ENCODE measurements around the gene PTGFRN.

PTGFRN gene

GRCh38 chr1:116912846-116913245 is 3.1 kb downstream of the PTGFRN start:
- no peak for TF ChIP-seq GLIS3 (CRISPR knock-in tag; IDR thresholded peaks at IDR 0.05)
- no peak for TF ChIP-seq ESRRG (CRISPR knock-in tag; IDR thresholded peaks at IDR 0.05)
- no peak for TF ChIP-seq BACH2 (CRISPR knock-in tag; IDR thresholded peaks at IDR 0.05; ENCODE audit: borderline replicate concordance)
- TF ChIP-seq ZNF565 (CRISPR knock-in tag; conservative IDR thresholded peaks at IDR 0.05; ENCODE audit: low read depth): no peak
- TF ChIP-seq ZNF70 (CRISPR knock-in tag; IDR thresholded peaks at IDR 0.05): no peak
- no peak for TF ChIP-seq CSDC2 (CRISPR knock-in tag; IDR thresholded peaks at IDR 0.05)
- TF ChIP-seq SNAI2 (CRISPR knock-in tag; IDR thresholded peaks at IDR 0.05): no peak
- TF ChIP-seq TOX (CRISPR knock-in tag; IDR thresholded peaks at IDR 0.05; ENCODE audit: borderline replicate concordance): no peak
- TF ChIP-seq ZC3H10 (CRISPR knock-in tag; IDR thresholded peaks at IDR 0.05): no peak
- TF ChIP-seq, protein P1, sequence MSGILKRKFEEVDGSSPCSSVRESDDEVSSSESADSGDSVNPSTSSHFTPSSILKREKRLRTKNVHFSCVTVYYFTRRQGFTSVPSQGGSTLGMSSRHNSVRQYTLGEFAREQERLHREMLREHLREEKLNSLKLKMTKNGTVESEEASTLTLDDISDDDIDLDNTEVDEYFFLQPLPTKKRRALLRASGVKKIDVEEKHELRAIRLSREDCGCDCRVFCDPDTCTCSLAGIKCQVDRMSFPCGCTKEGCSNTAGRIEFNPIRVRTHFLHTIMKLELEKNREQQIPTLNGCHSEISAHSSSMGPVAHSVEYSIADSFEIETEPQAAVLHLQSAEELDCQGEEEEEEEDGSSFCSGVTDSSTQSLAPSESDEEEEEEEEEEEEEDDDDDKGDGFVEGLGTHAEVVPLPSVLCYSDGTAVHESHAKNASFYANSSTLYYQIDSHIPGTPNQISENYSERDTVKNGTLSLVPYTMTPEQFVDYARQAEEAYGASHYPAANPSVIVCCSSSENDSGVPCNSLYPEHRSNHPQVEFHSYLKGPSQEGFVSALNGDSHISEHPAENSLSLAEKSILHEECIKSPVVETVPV (CRISPR knock-in tag; IDR thresholded peaks at IDR 0.05): no peak
- TF ChIP-seq PATZ1 (CRISPR knock-in tag; IDR thresholded peaks at IDR 0.05; ENCODE audit: borderline replicate concordance): no peak
- no peak for ATAC-seq

DNA sequence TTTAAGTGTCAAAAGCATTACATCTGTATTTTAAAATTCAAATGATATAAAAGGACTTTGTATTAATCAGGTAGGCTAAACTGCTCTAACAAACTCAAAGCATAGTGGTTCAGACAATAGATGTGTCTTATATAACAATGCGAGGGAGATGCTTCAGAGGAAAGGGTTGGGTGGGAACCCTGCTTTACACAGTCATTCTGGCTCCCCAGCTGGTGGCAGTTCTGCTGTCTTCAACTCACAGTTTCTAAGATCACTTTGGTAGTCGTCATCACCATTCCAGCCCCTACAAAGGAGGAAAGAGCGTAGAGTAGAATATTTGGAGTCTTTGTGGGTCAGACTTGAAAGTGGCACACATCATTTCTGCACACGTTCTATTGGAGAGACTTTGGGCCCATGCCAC is 4.2 kb downstream of the PTGFRN start:
- ATAC-seq: no peak
- no peak for TF ChIP-seq ZNF8 (CRISPR knock-in tag; IDR thresholded peaks at IDR 0.05)
- TF ChIP-seq BACH2 (CRISPR knock-in tag; IDR thresholded peaks at IDR 0.05; ENCODE audit: borderline replicate concordance): no peak
- no peak for TF ChIP-seq CSDC2 (CRISPR knock-in tag; IDR thresholded peaks at IDR 0.05)
- TF ChIP-seq ZFP3 (CRISPR knock-in tag; IDR thresholded peaks at IDR 0.05): no peak
- no peak for TF ChIP-seq OSR1 (CRISPR knock-in tag; IDR thresholded peaks at IDR 0.05)
- TF ChIP-seq ZFP30 (CRISPR knock-in tag; IDR thresholded peaks at IDR 0.05): no peak
- TF ChIP-seq SNAI2 (CRISPR knock-in tag; IDR thresholded peaks at IDR 0.05): no peak
- no peak for TF ChIP-seq TOX (CRISPR knock-in tag; IDR thresholded peaks at IDR 0.05; ENCODE audit: borderline replicate concordance)
- no peak for TF ChIP-seq ESRRG (CRISPR knock-in tag; IDR thresholded peaks at IDR 0.05)
- no peak for TF ChIP-seq ZC3H10 (CRISPR knock-in tag; IDR thresholded peaks at IDR 0.05)
- TF ChIP-seq, protein P2, sequence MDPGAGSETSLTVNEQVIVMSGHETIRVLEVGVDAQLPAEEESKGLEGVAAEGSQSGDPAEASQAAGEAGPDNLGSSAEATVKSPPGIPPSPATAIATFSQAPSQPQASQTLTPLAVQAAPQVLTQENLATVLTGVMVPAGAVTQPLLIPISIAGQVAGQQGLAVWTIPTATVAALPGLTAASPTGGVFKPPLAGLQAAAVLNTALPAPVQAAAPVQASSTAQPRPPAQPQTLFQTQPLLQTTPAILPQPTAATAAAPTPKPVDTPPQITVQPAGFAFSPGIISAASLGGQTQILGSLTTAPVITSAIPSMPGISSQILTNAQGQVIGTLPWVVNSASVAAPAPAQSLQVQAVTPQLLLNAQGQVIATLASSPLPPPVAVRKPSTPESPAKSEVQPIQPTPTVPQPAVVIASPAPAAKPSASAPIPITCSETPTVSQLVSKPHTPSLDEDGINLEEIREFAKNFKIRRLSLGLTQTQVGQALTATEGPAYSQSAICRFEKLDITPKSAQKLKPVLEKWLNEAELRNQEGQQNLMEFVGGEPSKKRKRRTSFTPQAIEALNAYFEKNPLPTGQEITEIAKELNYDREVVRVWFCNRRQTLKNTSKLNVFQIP (CRISPR knock-in tag; IDR thresholded peaks at IDR 0.05; ENCODE audit: borderline replicate concordance, low read depth): no peak
- no peak for TF ChIP-seq TSHZ2 (CRISPR knock-in tag; IDR thresholded peaks at IDR 0.05)
- TF ChIP-seq ARNTL (CRISPR knock-in tag; IDR thresholded peaks at IDR 0.05; ENCODE audit: borderline replicate concordance, low read depth): no peak
- no peak for TF ChIP-seq GLIS3 (CRISPR knock-in tag; IDR thresholded peaks at IDR 0.05)
- no peak for TF ChIP-seq ZNF565 (CRISPR knock-in tag; conservative IDR thresholded peaks at IDR 0.05; ENCODE audit: low read depth)
- TF ChIP-seq, protein P3, sequence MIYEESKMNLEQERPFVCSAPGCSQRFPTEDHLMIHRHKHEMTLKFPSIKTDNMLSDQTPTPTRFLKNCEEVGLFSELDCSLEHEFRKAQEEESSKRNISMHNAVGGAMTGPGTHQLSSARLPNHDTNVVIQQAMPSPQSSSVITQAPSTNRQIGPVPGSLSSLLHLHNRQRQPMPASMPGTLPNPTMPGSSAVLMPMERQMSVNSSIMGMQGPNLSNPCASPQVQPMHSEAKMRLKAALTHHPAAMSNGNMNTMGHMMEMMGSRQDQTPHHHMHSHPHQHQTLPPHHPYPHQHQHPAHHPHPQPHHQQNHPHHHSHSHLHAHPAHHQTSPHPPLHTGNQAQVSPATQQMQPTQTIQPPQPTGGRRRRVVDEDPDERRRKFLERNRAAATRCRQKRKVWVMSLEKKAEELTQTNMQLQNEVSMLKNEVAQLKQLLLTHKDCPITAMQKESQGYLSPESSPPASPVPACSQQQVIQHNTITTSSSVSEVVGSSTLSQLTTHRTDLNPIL (CRISPR knock-in tag; IDR thresholded peaks at IDR 0.05; ENCODE audit: low read depth): no peak
- no peak for TF ChIP-seq PPARA (CRISPR knock-in tag; IDR thresholded peaks at IDR 0.05; ENCODE audit: borderline replicate concordance)
- TF ChIP-seq, protein P1 (CRISPR knock-in tag; IDR thresholded peaks at IDR 0.05): no peak
- no peak for TF ChIP-seq RARB (CRISPR knock-in tag; IDR thresholded peaks at IDR 0.05)
